Endothelial cell (in vitro differentiated cells): Measurements from ENCODE around the gene CREB5. TPM values are rescaled to one million over a fixed set of nuclear protein-coding genes. Genes with fewer than 3 reads are reported as not detected.
A peak's percentile ranks its signal among the peaks of the same experiment; 100 is the strongest.

Experiments used
- DNase-seq: peaks from one replicate; pipeline ENCODE4 v3.0.0; 2021; ENCODE audit warnings: low spot score
- H3K27ac Mint-ChIP-seq: one replicate; pipeline ENCODE4 v1.8.0; 2021; ENCODE audit warnings: mixed read lengths, inconsistent platforms; ENCODE audit not compliant: unreplicated experiment
- H3K27me3 Mint-ChIP-seq: one replicate; pipeline ENCODE4 v1.8.0; 2021; ENCODE audit warnings: mild to moderate bottlenecking, moderate library complexity, mixed read lengths, inconsistent platforms; ENCODE audit not compliant: unreplicated experiment
- H3K36me3 Mint-ChIP-seq: one replicate; pipeline ENCODE4 v1.8.0; 2021; ENCODE audit warnings: mild to moderate bottlenecking, low read depth, mixed read lengths, inconsistent platforms; ENCODE audit not compliant: unreplicated experiment
- H3K4me1 Mint-ChIP-seq: one replicate; pipeline ENCODE4 v1.8.0; 2021; ENCODE audit warnings: mild to moderate bottlenecking, mixed read lengths, inconsistent platforms; ENCODE audit not compliant: unreplicated experiment
- H3K4me3 Mint-ChIP-seq: one replicate; pipeline ENCODE4 v1.8.0; 2021; ENCODE audit warnings: mild to moderate bottlenecking, mixed read lengths, inconsistent platforms; ENCODE audit not compliant: unreplicated experiment
- H3K9me3 Mint-ChIP-seq: one replicate; pipeline ENCODE4 v1.8.0; 2021; ENCODE audit warnings: mixed read lengths, inconsistent platforms; ENCODE audit not compliant: unreplicated experiment
- total RNA-seq: library from RNA; stranded (reverse); fragmentation: NEBNext Ultra II Directional; extraction: Animal tissue kit (Norgen Biotek cat#: 25700); gene quantifications from one replicate; pipeline ENCODE4 v1.2.1, GENCODE V29; 2021; ENCODE audit not compliant: unreplicated experiment
- TF ChIP-seq, protein P1 (sequence below): fragments of 200-600 bp; sonication (generic); IDR thresholded peaks from one replicate; pipeline ENCODE4 v1.5.0; 2021; ENCODE audit warnings: antibody characterized with exemption; ENCODE audit not compliant: unreplicated experiment

Gene CREB5
- total RNA-seq, 1 donor from 2014 or later, result 5.6 TPM

DNA sequence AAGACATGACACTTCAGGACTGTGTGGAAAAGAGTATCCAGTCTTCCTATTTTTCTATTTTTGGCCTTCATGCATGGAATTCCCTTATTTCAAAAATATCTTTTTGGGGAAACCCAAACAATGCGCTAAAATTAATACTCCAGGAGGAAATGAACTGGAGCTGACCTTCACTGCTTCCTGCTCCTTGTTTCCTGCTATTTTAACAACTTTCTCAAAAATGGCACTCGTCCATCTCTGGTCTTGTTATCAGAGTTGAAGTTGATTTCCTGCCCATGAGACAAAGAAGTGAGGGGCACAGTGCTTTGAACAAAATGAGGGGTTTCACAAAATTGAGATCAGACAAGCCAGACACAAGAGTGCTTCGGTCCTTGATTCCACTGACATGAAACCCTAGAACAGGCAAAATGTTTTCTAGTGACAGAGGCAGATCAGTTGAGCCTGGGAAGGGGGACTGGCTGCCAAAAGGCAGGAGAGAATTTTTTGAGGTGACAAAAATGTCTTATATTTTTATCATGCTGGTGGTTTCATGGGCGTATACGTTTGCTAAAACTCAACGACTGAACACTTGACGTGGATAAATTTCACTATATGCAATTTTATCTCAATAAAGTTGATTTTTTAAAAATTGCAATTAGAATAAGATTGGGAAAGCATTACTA, 193.2 kb downstream of the CREB5 start:
- TF ChIP-seq, protein P1, sequence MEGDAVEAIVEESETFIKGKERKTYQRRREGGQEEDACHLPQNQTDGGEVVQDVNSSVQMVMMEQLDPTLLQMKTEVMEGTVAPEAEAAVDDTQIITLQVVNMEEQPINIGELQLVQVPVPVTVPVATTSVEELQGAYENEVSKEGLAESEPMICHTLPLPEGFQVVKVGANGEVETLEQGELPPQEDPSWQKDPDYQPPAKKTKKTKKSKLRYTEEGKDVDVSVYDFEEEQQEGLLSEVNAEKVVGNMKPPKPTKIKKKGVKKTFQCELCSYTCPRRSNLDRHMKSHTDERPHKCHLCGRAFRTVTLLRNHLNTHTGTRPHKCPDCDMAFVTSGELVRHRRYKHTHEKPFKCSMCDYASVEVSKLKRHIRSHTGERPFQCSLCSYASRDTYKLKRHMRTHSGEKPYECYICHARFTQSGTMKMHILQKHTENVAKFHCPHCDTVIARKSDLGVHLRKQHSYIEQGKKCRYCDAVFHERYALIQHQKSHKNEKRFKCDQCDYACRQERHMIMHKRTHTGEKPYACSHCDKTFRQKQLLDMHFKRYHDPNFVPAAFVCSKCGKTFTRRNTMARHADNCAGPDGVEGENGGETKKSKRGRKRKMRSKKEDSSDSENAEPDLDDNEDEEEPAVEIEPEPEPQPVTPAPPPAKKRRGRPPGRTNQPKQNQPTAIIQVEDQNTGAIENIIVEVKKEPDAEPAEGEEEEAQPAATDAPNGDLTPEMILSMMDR, result no peak
- DNase-seq, result no peak
- Mint-ChIP-seq H3K4me1 (peaks cover 16% of the 10 kb centered on the region), H3K27ac (peak overlapping the region; percentile 8), H3K9me3 (no peaks in the 10 kb centered on the region), H3K4me3 (no peak overlapping the region), H3K27me3 (peaks cover 4% of the 10 kb centered on the region), H3K36me3 (no peaks in the 10 kb centered on the region)

DNA sequence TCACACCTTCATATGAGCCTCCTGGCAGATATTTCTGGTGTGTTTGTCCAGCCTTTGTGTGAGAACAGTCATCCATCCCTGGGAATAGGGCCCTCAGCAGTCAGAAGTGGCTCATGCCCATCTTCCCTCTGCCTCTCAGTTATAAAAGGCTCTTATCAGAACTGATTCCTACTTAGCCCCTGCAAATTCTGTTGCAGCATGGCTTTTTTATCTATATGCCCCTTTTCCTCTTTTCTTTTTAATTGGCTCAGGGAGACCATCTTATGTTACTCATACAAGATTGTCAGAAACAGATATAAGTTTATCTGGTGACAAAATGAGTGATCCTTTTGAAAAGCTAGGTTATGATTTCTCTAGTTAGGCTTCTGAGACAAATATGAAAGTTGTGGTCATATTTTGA, 194.1 kb downstream of the CREB5 start:
- DNase-seq, result no peak
- H3K4me1 Mint-ChIP-seq, result peaks cover 20% of the 10 kb centered on the region
- H3K27ac Mint-ChIP-seq, result no peak overlapping the region
- H3K4me3 Mint-ChIP-seq, result no peak overlapping the region
- no peaks in the 10 kb centered on the region for H3K9me3 Mint-ChIP-seq
- H3K27me3 Mint-ChIP-seq, result peaks cover 2% of the 10 kb centered on the region
- H3K36me3 Mint-ChIP-seq, result no peaks in the 10 kb centered on the region
- TF ChIP-seq, protein P1, result no peak

DNA sequence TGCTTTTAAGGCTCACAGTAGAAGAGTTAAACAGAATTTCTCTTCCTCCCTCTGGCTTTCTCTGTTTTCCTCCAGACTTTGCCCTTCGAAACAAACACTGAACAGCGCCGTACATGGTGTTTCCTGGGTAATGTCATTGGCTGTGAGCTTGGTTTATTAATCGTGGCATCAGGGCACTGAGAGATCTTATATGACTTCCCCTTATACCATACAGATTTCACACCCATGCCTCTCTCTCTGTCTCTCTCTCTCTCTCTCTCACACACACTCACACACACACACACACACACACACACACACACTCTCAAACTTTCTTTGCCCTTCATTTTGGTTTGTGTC, 195.5 kb downstream of the CREB5 start:
- Mint-ChIP-seq H3K4me3 (no peak overlapping the region), H3K4me1 (peaks cover 20% of the 10 kb centered on the region), H3K9me3 (no peaks in the 10 kb centered on the region), H3K27ac (no peak overlapping the region), H3K27me3 (peaks cover 2% of the 10 kb centered on the region), H3K36me3 (no peaks in the 10 kb centered on the region)
- TF ChIP-seq, protein P1, result no peak
- DNase-seq, result no peak

DNA sequence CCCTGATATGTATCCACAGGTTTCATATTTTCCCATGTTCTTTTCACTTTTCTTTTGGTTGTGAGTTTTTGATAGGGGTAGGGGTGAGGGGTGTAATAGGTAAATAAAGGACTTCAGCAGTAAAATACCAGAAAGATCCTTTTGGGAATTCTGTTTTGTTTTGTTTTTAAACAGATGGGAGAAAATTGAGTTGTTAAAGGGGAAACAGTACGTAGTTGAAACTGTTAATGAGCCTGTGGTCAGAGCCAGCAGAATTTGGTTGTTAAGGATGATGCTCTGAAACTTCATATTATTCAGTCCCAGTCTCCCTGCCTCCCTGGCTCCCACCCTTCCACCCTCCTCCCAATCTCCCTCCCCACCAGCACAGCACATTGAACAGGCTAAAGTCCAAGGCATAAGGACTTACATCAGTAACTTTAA, 195.9 kb downstream of the CREB5 start:
- Mint-ChIP-seq H3K4me3 (no peak overlapping the region), H3K27ac (no peak overlapping the region), H3K4me1 (peaks cover 20% of the 10 kb centered on the region), H3K27me3 (peaks cover 2% of the 10 kb centered on the region), H3K36me3 (no peaks in the 10 kb centered on the region), H3K9me3 (no peaks in the 10 kb centered on the region)
- TF ChIP-seq, protein P1, result no peak
- no peak for DNase-seq

DNA sequence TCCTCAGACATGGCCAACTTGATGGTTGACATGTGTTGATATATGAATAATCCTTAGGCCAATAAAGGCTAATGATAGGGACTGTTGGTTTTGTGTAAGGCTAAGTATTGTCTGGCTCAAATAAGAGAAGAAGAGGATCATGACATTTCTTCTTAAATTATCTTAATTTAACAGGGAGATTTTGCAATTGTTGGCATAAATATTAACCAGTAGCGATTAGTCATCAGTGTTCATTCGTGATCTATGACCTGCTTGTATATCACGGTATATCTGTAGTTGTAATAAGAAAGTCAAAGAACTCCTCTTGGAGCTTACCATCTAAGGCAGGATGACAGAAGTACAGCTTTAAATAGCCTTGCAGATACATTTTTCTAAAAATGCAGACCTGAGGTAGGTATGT, 196.4 kb downstream of the CREB5 start:
- no peak overlapping the region for H3K4me3 Mint-ChIP-seq
- peaks cover 2% of the 10 kb centered on the region for H3K27me3 Mint-ChIP-seq
- TF ChIP-seq, protein P1, result no peak
- no peaks in the 10 kb centered on the region for H3K9me3 Mint-ChIP-seq
- DNase-seq, result no peak
- H3K27ac Mint-ChIP-seq, result no peak overlapping the region
- H3K36me3 Mint-ChIP-seq, result no peaks in the 10 kb centered on the region
- H3K4me1 Mint-ChIP-seq, result peaks cover 20% of the 10 kb centered on the region
